Fibroblast of peridontal ligament (primary cell): ENCODE results near the gene MYOF.
"Not testable (repeated sequence)": the region's sequence is repeated elsewhere in the genome, so short reads cannot be mapped to it uniquely, and the experiment has no call there.

ENCODE experiments used
- DNase-seq: peaks from one replicate; pipeline ENCODE4 v3.0.0-alpha.2; 2010; ENCODE audit errors: extremely low read depth

Gene MYOF

DNA sequence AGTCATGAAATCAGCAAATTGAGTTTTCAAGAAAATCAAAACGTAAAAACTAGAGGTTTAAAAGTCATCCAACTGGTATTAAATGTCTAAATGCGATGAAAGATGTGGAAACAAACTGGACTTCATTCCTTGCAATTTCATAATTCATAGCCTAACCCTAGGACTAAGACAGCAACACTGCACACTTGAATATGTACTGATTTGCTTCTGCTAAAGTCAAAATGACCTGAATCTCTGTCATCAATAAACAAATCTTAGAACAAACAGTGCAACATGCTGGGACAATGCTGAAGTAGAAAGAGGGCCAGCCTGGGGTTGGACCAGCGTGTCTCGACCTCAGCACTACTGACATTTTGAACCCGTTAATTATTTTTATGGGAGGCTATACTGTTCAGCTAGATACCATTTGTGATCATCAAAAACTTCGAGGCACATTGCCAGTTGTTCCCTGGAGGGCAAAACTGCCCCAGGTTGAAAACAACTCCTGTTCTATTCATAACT is 47.1 kb downstream of the MYOF start:
- peak; percentile 56 for DNase-seq

DNA sequence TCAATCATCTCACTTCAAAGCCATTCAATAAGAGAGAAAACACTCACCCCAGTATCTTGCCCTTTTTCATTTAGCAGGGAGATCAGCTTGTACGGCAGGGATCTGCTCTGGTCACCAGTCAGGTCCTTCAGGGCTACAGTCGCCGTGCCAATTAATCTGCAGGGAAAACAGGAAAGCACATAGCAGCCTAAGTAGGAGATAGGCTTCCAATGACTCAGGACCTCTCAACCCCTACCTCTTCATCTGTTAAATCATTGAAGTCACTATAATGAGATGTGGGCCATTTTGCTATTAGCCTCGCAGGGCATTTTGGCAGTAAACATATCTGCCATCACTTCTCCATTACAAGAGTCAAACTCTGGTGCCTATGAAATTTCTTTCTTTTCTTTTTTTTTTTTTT is 50.8 kb downstream of the MYOF start:
- no peak for DNase-seq

DNA sequence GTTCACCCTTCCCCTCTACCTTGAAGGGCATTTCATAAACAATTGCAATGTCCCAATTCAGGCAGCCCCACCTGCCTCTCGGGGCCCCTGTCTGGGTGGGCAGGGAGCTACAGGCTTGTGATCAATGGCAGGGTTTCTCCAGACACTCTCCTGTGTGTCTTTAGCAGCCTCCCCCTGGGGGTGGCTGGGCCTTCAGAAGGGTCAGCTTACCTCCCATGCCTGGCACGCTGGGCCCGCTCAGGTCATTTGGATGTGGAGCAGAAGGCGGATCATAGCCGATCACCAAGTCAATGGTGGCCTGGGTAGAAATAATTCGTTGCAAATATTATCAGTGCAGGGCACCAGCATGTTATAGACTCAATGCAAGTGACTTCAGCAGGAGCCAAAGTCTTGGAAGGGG is 56.3 kb downstream of the MYOF start:
- DNase-seq, result no peak

DNA sequence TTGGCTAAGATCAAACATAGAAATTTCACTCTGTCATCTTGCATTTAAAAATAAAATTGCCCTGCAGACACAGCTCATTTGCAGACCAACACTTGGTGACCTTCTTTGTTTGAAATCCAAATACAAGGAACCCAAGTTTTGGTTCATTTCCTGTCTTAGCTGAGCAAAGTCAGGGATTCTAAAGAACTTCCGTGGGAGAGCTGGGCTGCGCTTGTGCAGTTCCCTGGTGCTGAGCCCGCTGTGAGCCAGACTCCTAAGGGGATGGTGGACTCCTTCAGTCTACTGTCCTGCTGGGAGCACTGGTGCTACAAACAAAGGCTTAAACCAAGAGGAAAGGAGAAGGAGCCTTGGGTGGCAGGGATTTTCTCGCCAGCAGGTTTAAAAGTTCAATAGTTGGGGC is 60.0 kb downstream of the MYOF start:
- DNase-seq, result no peak

DNA sequence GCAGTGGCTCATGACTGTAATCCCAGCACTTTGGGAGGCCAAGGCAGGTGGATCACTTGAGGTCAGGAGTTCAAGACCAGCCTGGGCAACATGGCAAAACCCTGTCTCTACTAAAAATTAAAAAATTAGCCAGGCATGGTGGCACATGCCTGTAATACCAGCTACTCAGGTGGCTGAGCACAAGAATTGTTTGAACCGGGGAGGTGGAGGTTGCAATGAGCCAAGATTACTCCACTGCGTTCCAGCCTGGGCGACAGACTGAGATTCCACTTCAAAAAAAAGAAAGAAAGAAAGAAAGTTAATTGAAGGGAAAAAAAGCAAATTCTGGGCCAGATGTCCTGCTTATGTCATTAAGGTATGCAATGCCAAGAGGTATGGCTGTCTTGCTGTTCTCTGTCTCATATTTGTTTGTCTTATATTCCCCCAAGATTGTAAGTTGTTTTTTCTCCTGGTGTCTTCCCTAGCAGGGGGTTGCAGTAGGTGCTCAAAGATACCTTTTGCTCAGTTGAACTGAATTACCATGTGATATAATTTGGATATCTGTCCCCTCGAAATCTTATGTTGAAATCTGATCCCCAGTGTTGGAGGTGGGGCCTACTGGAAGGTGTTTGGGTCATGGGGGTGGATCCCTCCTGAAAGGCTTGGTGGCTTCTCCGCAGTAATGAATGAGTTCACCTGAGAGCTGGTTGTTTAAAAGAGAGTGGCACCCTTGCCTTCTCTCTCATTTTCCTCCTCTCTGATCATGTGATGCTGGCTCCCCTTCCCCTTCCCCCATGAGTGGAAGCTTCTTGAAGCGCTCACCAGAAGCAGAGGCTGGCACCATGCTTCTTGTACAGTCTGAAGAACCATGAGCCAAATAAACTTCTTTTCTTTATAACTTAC is 60.9 kb downstream of the MYOF start:
- DNase-seq, result no peak

DNA sequence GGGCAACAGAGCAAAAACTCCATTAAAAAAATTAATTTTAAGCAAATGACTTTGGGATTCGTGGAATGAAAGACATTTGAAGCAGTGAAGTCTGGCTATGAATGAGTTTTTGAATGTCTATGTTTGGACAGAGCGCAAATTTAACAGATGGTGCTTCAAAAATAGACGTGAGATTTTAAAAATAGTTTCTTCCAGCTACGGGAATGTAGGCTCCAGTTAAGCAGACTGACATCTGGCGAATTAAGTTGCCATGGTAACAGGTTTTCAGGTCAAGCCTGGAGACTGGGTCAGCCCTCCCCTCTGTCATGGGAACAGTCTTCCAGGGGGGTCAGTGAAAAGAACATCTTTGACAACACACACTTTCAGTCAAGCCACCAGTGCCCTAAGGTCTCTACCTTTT is 62.0 kb downstream of the MYOF start:
- DNase-seq, result peak; percentile 66

DNA sequence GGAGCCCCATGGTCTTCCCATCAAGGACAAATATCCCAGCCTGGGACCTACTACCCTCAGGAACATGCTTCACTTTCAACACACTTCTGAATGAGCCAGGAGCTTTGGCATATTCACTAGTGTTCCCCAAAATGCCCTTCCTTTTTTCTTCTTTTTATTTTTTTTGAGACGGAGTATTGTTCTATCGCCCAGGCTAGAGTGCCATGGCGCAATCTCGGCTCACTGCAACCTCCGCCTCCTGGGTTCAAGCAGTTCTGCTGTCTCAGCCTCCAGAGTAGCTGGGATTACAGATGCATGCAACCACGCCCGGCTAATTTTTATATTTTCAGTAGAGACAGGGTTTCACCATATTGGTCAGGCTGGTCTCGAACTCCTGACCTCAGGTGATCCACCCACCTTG is 63.1 kb downstream of the MYOF start:
- not testable (repeated sequence) for DNase-seq

DNA sequence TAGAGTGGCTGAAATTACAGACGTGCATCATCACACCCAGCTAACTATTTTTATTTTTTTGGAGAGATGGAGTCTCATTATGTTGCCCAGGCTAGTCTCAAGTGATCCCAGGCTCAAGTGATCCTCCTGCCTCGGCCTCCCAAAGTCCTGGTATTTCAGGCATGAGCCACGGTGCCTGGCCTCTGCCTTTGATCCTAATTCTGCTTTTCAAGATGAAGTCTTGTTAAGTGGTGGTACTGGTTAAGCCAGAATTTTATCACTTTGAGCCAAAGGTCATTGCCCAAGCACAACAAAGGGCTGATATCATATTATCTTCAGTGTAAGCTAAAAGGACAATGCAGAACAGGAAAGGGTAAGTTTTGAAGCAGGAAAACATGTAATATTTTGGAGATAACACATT is 64.2 kb downstream of the MYOF start:
- DNase-seq, result no peak

DNA sequence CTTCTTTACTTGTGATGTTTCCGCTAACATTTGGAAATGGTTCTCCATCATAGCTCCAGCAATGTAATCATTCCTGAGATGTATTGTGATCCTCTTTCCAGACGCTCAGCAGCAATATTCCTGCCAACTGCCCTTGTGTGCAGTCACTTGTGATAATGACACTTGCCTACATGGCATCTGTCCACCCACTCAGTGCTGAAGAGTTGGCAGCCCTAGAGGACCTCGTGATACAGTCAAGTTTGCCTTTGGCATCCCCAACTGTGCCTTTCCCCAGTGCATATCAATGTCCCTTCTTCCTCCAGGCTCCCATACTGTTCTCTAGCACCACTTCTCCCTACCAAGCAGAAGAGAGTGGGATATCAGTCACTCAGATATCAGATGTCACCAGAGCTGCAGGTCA is 64.9 kb downstream of the MYOF start:
- DNase-seq, result no peak

DNA sequence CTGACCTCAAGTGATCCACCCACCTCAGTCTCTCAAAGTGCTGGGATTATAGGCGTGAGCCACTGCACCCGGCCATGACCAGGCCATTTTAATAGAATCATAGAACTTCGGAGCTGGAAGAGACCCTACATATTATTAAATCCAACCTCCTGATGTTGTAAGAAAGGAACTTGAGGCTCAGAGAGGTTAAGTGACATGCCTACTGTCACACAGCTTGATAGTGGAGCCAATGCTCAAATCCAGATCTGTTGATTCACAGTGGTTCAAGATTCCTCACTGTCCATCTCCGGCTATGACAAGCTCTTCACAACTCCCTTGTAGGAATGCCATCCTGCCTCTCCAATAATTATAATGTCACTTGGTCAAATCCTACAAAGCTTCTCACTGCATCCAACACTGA is 65.3 kb downstream of the MYOF start:
- no peak for DNase-seq

DNA sequence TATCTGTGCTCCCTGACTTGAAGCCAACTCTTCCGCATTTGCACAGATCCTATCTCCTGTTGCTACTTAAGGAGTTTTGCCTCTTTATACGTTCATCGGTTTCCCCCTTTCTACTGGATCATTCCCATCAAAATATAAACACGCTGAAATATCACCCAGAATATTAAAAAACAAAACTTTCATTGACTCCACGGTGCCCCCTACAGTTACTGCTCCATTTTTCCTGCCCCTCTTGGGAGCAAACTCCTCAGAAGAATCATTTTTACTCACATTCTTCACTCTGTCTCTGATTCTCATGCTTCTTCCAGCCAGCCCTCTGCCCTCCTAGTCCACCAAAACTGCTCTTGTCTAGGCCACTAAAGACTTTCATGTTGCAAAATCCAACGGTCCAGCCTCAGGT is 66.4 kb downstream of the MYOF start:
- DNase-seq, result no peak

DNA sequence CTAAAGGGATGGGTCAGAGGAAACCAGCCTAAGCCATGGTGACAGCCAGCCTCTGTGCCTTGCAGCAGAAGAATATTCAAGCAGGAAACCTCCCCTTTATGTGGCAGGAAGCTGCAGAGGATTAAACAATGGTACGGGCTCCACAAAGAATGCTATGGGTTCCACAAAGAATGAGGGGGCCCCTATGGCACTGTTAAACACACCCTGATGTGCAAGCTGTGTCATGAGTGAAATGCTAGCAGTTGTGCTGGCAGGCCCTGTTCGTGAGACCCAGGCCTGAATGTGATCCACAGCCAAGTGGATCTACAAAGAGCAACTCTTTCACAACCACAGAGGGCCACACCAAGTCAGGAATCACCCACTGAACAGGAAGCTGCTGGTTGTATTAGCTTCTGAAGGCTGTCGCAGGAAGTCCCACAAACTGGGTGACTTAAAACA is 68.9 kb downstream of the MYOF start:
- DNase-seq, result peak; percentile 38

DNA sequence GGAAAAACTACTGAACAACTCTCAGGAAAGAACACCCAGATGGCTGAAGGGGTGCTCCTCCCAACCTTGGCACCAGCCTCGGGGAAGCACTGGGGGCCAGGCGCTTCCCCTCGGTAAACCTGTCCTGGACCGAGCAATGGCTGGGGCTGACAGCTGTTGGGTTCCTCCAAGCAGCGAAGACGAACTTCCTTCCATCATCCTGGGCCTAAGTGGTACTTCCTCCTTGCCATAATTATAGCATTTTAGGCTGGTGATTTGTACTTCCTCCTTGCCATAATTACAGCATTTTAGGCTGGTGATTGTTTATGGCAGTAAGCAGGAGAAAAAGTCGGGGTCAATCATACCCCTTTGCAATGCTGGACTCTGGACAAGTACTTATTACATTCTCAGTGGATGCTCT is 69.3 kb downstream of the MYOF start:
- no peak for DNase-seq

DNA sequence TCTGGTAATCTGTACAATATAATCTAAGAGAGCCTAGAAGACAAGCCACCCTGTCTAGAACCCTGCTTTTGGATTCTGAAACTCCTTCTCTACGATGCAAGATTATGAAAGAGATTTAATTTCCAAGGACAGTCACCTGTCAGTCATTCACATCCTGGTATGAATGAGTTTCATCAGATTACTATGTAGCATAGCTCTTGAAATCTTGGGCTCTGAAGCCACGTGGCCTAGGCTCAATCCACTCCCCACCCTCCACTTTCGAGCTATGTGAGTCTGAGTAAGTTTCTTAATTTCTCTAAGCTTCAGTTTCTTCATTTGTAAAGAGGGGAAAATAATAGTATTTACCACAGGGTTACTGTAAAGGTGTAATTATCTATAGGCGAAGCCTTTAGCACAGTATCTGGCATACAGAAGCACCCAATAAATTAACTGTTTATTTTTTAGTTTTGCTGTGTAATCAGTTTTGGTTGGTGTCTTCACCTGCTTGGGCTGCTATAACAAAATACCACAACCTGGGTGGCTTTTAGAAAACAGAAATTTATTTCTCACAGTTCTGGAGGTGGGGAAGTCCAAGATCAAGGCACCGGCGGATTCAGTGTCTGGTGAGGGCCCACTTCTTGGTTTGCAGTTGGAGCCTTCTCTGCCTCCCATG is 71.3 kb downstream of the MYOF start:
- no peak for DNase-seq

DNA sequence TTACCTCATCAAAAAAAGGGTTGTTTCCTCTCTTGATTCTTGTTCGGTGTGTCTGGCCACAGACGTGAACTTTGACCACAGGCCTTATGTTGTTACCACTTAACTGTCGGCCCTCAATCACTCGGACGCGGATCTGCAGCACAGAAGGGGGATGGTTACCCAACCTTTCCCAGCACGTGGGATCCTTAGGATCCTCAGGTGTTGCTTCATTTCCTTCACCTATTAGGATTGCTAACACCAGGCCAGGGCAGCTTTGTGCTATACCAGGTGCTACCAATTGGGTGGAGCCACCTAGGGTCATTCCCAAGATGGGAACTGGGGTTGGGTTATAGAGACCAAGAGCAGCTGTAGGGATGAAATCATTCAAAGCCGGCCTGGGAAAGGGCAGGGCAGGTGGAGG is 73.4 kb downstream of the MYOF start:
- DNase-seq, result no peak

DNA sequence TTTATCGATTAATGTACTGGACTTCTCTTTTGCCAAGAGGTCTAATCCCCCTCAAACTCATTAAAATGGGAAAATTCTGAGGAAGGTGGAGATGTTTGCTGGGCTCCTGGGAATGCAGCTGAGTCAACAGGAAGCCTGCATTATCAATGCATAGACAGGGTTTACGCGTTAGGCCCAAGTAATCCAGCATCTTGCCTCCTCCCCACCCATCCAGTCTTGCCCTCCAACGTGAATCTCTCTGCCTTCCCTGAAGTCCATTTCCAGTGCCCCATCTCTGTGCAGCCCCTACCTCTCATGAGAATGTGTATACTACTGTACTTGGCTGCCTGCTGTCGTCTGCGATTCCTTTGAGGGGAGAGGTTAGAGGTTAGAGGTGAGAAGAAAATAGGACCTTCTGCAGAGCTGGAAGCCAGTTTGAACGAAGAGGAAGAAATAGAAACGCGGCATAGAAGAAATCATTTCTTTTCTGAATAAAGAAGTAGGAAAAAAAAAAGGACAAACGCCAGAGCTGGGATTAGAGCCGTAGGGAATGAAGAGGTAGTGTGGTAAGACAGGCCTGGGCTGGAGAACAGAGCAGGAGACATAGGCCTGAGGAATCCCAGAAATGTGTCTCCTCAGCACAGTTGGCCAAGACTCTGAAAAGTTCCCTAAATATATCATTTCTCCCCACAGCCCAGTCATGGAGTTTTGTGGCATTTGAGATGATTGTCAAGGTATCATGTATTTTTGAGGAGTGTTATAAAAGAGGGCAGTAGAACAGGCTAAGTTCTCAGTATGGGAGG is 75.6 kb downstream of the MYOF start:
- DNase-seq, result no peak

DNA sequence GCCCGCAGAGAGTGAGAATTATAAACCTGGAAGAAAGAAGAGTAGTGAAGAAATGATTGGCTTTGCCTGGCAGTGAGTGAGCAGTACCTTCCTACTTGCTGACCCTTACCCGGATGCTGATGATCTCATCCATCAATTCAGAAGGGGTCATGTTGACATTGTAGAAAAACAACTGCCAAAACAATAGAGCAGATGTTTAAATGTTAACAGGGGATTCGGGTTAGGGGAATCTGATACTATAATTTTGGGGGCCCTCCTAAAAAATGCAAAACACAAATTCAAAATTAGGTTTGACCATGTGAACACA is 78.1 kb downstream of the MYOF start:
- no peak for DNase-seq

DNA sequence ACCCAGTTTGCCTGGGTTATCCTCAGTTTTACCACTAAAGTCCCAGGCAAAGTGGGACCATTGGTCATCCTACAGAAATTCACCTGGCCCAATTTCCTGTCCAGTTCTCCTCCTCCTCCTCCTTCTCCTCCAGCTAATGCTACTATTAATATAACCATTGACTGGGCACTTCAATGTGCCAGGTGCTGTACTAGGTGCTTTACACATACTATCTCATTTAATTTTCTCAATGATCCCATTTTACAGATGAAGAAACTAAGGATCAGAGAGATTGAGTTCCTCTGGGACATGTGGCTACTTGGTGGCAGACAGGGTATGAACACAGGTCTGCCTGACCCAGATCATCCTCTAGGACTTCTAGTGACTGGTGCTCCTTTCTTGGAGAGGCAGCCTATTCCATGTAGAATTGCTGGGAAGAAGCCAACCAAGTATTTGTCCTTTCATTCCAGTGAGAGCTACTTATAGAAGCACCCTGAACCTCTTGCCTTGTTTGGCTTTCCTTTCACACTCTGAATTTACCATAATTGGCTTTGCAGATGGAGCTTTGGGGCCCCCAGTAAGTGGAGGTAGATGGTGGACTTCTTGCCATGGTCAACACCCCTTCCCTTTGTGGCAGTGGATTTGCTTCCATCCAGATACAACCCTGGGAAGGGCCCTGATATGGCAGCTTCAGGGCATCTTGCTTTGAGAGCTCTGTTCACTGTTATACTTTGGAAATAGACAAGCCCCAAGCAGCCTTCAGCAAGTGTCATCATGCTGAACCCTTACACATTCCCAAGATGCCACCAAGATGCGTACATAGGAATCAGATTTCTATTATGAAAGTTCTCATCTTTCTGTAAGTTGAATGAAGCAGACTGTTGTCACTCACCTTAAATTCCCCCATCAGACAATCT is 78.7 kb downstream of the MYOF start:
- no peak for DNase-seq

DNA sequence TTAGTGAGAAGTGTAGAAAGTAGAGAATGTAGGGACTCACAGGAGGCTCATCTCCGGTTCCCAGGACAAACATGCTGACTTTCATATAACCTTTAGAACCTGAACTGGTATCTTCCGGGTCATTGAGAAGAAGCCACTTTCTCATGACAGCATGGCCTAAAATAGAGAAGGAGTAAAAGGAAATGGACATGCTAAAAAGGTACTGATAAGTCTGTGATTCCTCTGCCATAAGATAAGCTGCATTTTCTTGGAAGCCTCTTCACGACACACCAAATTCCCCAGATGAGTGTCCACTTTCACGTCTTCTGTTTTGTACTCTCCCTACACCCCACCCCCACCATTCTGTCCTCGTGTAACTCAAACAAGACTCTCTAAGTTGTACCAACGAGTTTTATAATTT is 79.9 kb downstream of the MYOF start:
- no peak for DNase-seq

DNA sequence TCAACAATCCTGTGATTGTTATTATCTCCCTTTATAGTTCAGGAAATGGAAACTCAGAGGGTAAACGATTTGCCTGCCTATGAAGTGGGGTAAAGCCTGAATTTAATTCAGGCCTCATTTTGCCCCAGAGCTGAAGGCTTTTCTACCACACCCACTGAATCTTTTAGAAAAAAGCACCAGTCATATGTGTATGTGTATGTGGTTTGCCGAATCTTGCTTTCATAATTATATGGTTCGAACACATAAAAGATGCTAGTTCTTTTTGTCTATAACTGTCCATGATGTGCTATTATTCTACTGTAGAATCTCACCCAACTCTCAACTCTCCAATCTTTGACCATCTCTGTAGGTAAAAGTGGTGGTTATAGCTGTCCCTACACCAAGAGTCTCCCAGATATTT is 83.6 kb downstream of the MYOF start:
- no peak for DNase-seq

DNA sequence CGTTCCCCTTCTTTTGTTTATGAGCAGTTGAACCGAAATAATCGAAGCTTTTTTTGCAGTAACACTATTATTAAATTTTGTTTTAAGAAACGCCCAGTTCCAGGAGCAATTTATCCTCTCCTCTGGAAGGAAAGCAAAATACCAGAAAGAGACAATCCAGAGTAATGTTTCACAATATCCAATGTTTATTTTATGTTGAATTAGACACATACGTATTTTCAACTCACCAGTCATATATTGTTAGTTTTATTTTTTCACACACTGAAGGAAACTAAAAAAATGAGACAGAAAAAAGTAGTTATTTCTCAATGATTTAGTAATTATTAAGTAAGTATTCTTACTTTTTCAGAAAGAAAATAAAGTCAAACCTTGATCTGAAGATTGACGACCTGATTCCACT is 85.1 kb downstream of the MYOF start:
- peak; percentile 80 for DNase-seq

DNA sequence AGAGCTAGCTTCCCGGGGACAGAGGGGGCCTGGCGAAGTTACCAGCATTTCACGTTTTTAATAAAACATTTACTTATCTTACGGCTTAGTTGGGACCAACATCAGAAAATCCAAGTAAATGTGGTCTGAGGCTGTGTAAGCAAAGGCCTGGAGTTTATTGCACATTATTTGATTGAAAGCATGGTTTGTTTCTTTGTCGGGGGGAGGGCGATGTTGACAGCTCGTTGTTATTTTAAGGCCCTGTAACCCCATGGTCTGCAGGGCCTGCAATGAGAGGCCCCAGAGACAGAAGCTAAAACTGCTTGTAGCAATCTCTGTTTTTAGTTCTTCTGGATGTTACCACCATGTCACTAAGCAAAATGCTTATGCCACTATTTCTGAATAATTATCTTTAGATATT is 88.9 kb downstream of the MYOF start:
- no peak for DNase-seq
